Measurements from ENCODE around the gene PGK2.

PGK2 gene

DNA sequence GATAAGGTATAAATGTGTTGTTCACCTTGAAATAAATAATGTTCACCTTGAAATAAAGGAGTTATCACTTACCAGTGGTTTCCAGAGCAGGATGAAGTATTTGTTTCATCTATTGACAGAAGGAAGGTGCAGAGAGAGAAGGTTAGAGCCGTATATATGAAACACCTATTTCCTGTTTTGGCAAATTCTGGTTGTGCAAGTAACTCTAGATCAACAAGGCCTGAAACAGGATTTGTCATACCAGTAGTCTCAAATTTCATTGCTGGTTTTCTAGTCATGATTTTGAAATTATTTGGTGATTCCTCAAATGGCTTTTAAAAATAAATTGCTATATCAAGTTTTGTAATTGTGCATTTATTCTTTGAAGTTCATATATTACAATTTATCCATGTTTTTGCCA, 42.8 kb downstream of the PGK2 start, which contains the start of gene CRISP3:
CRISP3 (minus strand) TSS at position 130 of the 400 bp plus-strand sequence; CDS start at position 109, 21 bp downstream.
- no peak within 1 kb of the TSS for H3K4me3 ChIP-seq (ENCODE audit: control insufficient read depth, low read depth, low read length)
- TF ChIP-seq, protein P1, sequence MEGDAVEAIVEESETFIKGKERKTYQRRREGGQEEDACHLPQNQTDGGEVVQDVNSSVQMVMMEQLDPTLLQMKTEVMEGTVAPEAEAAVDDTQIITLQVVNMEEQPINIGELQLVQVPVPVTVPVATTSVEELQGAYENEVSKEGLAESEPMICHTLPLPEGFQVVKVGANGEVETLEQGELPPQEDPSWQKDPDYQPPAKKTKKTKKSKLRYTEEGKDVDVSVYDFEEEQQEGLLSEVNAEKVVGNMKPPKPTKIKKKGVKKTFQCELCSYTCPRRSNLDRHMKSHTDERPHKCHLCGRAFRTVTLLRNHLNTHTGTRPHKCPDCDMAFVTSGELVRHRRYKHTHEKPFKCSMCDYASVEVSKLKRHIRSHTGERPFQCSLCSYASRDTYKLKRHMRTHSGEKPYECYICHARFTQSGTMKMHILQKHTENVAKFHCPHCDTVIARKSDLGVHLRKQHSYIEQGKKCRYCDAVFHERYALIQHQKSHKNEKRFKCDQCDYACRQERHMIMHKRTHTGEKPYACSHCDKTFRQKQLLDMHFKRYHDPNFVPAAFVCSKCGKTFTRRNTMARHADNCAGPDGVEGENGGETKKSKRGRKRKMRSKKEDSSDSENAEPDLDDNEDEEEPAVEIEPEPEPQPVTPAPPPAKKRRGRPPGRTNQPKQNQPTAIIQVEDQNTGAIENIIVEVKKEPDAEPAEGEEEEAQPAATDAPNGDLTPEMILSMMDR (conservative IDR thresholded peaks at IDR 0.05; ENCODE audit: control insufficient read depth, insufficient read depth, low read depth, low read length), result no peak
- DNase-seq (ENCODE audit: low read depth), result no peak

DNA sequence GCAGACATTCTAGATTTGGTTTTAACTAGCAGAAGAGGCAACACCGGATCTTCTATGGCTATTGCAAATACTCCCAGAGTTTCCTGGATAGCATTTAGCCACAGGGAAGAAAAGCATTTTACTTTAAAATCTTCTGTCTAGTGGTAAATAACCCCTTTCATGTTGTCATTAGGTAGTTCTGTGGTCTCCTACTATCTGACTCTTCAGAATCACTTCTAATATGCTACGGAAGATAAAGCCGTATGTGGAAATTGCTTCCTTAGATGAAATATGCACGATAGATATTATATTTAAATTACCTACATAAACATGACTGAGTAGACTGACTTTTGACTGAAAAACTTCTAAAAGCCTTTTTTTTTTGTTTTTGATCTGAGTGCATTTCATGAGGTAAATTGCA, 43.7 kb downstream of the PGK2 start:
- no peak for DNase-seq (ENCODE audit: low read depth)
- TF ChIP-seq, protein P1 (conservative IDR thresholded peaks at IDR 0.05; ENCODE audit: control insufficient read depth, insufficient read depth, low read depth, low read length), result no peak

DNA sequence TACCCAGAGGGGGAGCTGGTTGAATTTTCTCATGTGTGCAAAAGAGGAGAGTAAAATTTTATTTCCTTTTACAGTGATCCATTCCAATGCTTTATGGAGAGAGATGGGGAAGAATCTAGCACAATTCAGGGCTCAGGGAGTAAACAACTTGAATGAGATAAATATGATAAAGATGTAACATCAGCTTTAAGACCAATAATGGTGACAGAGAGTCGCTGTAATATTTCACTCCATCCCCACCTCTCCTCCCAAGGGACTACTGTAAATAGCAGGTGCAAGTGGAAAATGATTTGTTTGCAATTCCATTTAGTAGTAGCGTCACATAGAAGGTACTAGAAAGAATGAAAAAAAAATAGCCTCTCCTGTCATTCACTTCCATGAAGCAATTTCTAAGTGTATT, 47.7 kb downstream of the PGK2 start:
- no peak overlapping the region for H3K4me3 ChIP-seq (ENCODE audit: control insufficient read depth, low read depth, low read length)
- TF ChIP-seq, protein P1 (conservative IDR thresholded peaks at IDR 0.05; ENCODE audit: control insufficient read depth, insufficient read depth, low read depth, low read length), result no peak
- no peak for DNase-seq (ENCODE audit: low read depth)

More for the DNA sequence above, 43.7 kb downstream of the PGK2 start:
- H3K4me3 ChIP-seq (ENCODE audit: control insufficient read depth, low read depth, low read length), result no peak overlapping the region

DNA sequence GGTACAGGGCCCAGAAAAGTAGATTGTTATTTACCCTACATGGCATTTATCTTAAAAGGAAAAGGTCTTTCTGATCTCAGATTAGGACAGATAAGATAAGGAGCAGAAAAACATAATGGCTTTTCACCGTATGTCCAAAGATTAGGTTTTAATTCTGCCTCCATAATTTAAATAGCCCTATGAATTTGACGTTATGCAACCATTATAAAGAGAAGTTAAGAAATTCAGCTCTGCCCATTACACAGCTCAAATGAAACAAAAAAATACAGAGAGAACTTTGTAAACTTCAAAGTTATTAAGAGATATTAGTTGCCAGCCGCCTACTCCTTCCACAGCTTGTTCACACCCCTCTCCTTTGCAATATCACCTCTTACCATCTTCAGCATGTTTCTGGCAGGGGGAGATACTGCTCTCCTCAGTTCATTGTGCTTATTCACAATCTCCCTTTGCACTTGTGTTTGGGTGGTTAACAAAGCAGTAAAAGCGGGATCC, 51.0 kb downstream of the PGK2 start:
- no peak overlapping the region for H3K4me3 ChIP-seq (ENCODE audit: control insufficient read depth, low read depth, low read length)
- TF ChIP-seq, protein P1 (conservative IDR thresholded peaks at IDR 0.05; ENCODE audit: control insufficient read depth, insufficient read depth, low read depth, low read length), result no peak

More for the DNA sequence above, 51.0 kb downstream of the PGK2 start:
- DNase-seq (ENCODE audit: low read depth), result no peak

All from fibroblast of mammary gland (primary cell).